H1 (cell line): ENCODE measurements around the gene CHRNG. TPM values are rescaled to one million over a fixed set of nuclear protein-coding genes. Genes with fewer than 3 reads are reported as not detected.

Experiments used
- CTCF ChIA-PET: fragments of 300-600 bp; sonication (Branson Sonifier 250); formaldehyde crosslinking; loops from one replicate; lab custom pipeline; 2021; ENCODE audit not compliant: partially characterized antibody; lab: Charles Lee
- POLR2A ChIA-PET: fragments of 300-600 bp; sonication (Branson Sonifier 250); formaldehyde crosslinking; loops from one replicate; lab custom pipeline; 2021; ENCODE audit warnings: inconsistent platforms; ENCODE audit not compliant: partially characterized antibody; lab: Charles Lee
- DNase-seq, 2 experiments: peaks; one replicate each; pipeline versions ENCODE4 v3.0.0 to v3.0.0-alpha.2; 2010 to 2022; ENCODE audit warnings: low spot score in 2 of 2, low read depth in 1 of 2, mixed read lengths in 1 of 2
- FAIRE-seq: peaks from 2 replicates; lab custom pipeline; 2011; peaks lifted over from hg19 to GRCh38; lab: Jason Lieb, UNC
- H2AFZ ChIP-seq: 2 replicates; pipeline ENCODE4 v1.8.1; 2012; ENCODE audit warnings: low read length, inconsistent platforms
- H2AK5ac ChIP-seq: 2 replicates; pipeline ENCODE4 v1.6.1; 2013; ENCODE audit warnings: low read depth, low read length
- H2BK120ac ChIP-seq: replicated peaks from 2 replicates; pipeline ENCODE3; 2013; ENCODE audit warnings: low read depth, low read length, inconsistent platforms
- H2BK12ac ChIP-seq: 2 replicates; pipeline ENCODE4 v1.6.1; 2013; ENCODE audit warnings: low read depth, low read length
- H2BK15ac ChIP-seq: 2 replicates; pipeline ENCODE4 v1.6.1; 2013; ENCODE audit warnings: low read length
- H2BK20ac ChIP-seq: 2 replicates; pipeline ENCODE4 v1.6.1; 2013; ENCODE audit warnings: low read length
- H2BK5ac ChIP-seq: 2 replicates; pipeline ENCODE4 v1.6.1; 2013; ENCODE audit warnings: low read depth, low read length
- H3K14ac ChIP-seq: 2 replicates; pipeline ENCODE4 v1.6.1; 2013; ENCODE audit warnings: inconsistent platforms; ENCODE audit not compliant: insufficient read length
- H3K18ac ChIP-seq: 2 replicates; pipeline ENCODE4 v1.6.1; 2013; ENCODE audit warnings: low read length; ENCODE audit errors: extremely low read depth
- H3K23ac ChIP-seq: 2 replicates; pipeline ENCODE4 v1.6.1; 2013; ENCODE audit warnings: inconsistent platforms; ENCODE audit not compliant: insufficient read length
- H3K23me2 ChIP-seq: 2 replicates; pipeline ENCODE4 v1.6.1; 2013; ENCODE audit warnings: low read depth, low read length
- H3K27ac ChIP-seq: 2 replicates; pipeline ENCODE4 v1.6.1; 2011; ENCODE audit warnings: low read depth, low read length, inconsistent platforms
- H3K27me3 ChIP-seq, 4 experiments: replicated peaks in 1 of 4; 1 replicate in 1 of 4; 2 replicates in 3 of 4; pipeline versions ENCODE4 v1.6.1 to v1.8.1; 2011 to 2013; ENCODE audit warnings: low read length in 3 of 4, mild to moderate bottlenecking in 3 of 4, inconsistent platforms in 2 of 4, mixed read lengths in 2 of 4, moderate library complexity in 1 of 4; ENCODE audit not compliant: control insufficient read depth in 3 of 4, insufficient read depth in 3 of 4; ENCODE audit errors: extremely low read depth in 1 of 4
- H3K36me3 ChIP-seq, 4 experiments: 2 replicates each; pipeline versions ENCODE4 v1.6.1 to v1.8.1; 2011 to 2013; ENCODE audit warnings: mild to moderate bottlenecking in 4 of 4, low read length in 3 of 4, moderate library complexity in 2 of 4, control low read depth in 1 of 4, inconsistent platforms in 1 of 4; ENCODE audit not compliant: insufficient read depth in 4 of 4, control insufficient read depth in 2 of 4
- H3K4ac ChIP-seq: replicated peaks from 2 replicates; pipeline ENCODE3; 2013; ENCODE audit warnings: low read length, low read depth, mixed read lengths, inconsistent platforms; ENCODE audit not compliant: insufficient read length
- H3K4me1 ChIP-seq, 4 experiments: replicated peaks in 1 of 4; 1 replicate in 1 of 4; 2 replicates in 3 of 4; pipeline versions ENCODE4 v1.6.1 to v1.8.1; 2011 to 2013; ENCODE audit warnings: low read length in 3 of 4, inconsistent platforms in 2 of 4, mixed read lengths in 1 of 4; ENCODE audit not compliant: insufficient read depth in 4 of 4, control insufficient read depth in 3 of 4
- H3K4me2 ChIP-seq, 2 experiments: 2 replicates each; pipeline versions ENCODE4 v1.6.1 to v1.8.1; 2011 to 2013; ENCODE audit warnings: low read depth in 2 of 2, low read length in 2 of 2, control low read depth in 1 of 2, inconsistent platforms in 1 of 2, mild to moderate bottlenecking in 1 of 2; ENCODE audit not compliant: insufficient read depth in 1 of 2
- H3K4me3 ChIP-seq, 4 experiments: fragments of 200-600, 300-600 bp in 1 of 4; sonication (generic), shearing (Covaris generic), sonication (Bioruptor Twin) in 1 of 4; 2 replicates each; pipeline versions ENCODE4 v1.5.1 to v1.8.1; 2011 to 2016; ENCODE audit warnings: low read length in 4 of 4, low read depth in 3 of 4, control low read depth in 2 of 4, inconsistent platforms in 2 of 4, mild to moderate bottlenecking in 2 of 4, mixed read lengths in 1 of 4, moderate library complexity in 1 of 4; ENCODE audit not compliant: insufficient read depth in 2 of 4; ENCODE audit errors: extremely low read depth in 1 of 4
- H3K56ac ChIP-seq: replicated peaks from 2 replicates; pipeline ENCODE3; 2013; ENCODE audit warnings: low read depth, mild to moderate bottlenecking, mixed read lengths, low read length, inconsistent platforms; ENCODE audit not compliant: insufficient read length
- H3K79me1 ChIP-seq: 2 replicates; pipeline ENCODE4 v1.6.1; 2013; ENCODE audit warnings: low read depth, low read length, control low read depth
- H3K79me2 ChIP-seq, 2 experiments: 2 replicates each; pipeline versions ENCODE4 v1.6.1 to v1.8.1; 2012 to 2013; ENCODE audit warnings: low read length in 2 of 2, mild to moderate bottlenecking in 2 of 2, inconsistent platforms in 1 of 2; ENCODE audit not compliant: insufficient read depth in 2 of 2, control insufficient read depth in 1 of 2
- H3K9ac ChIP-seq, 4 experiments: replicated peaks in 1 of 4; 1 replicate in 1 of 4; 2 replicates in 3 of 4; pipeline versions ENCODE4 v1.6.1 to v1.8.1; 2011 to 2013; ENCODE audit warnings: low read depth in 3 of 4, low read length in 3 of 4, control low read depth in 2 of 4, mild to moderate bottlenecking in 2 of 4, moderate library complexity in 2 of 4, inconsistent platforms in 1 of 4; ENCODE audit errors: extremely low read depth in 1 of 4
- H3K9me3 ChIP-seq, 2 experiments: 2 replicates each; pipeline versions ENCODE4 v1.6.1 to v1.8.1; 2012 to 2013; ENCODE audit warnings: mild to moderate bottlenecking in 2 of 2, moderate library complexity in 2 of 2, control low read depth in 1 of 2, inconsistent platforms in 1 of 2, low read depth in 1 of 2, low read length in 1 of 2, mixed read lengths in 1 of 2; ENCODE audit not compliant: insufficient read depth in 2 of 2
- H4K20me1 ChIP-seq, 2 experiments: replicated peaks in 1 of 2; 2 replicates each; pipeline versions ENCODE3 to v1.8.1; 2011 to 2013; ENCODE audit warnings: inconsistent platforms in 2 of 2, low read length in 2 of 2, mild to moderate bottlenecking in 1 of 2; ENCODE audit not compliant: insufficient read depth in 2 of 2, control insufficient read depth in 1 of 2
- H4K5ac ChIP-seq: 2 replicates; pipeline ENCODE4 v1.6.1; 2013; ENCODE audit warnings: low read length, low read depth, mixed read lengths, inconsistent platforms; ENCODE audit not compliant: insufficient read length
- H4K8ac ChIP-seq: 2 replicates; pipeline ENCODE4 v1.8.0; 2013; ENCODE audit warnings: mild to moderate bottlenecking, moderate library complexity, low read length, inconsistent platforms; ENCODE audit not compliant: insufficient read depth; ENCODE audit errors: extremely low read depth
- H4K91ac ChIP-seq: replicated peaks from 2 replicates; pipeline ENCODE3; 2013; ENCODE audit warnings: low read length, mixed read lengths, inconsistent platforms; ENCODE audit not compliant: insufficient read length
- RBBP5 ChIP-seq: IDR thresholded peaks from 2 replicates; pipeline ENCODE4 v1.7.1; 2012; ENCODE audit warnings: low read depth, mild to moderate bottlenecking, inconsistent platforms, low read length, moderate library complexity, borderline replicate concordance
- WGBS, 2 experiments: shearing (Covaris generic) in 1 of 2; methylation state at CpG; one replicate each; pipeline versions ENCODE4 v1.1.6 to v1.1.7; 2013 to 2015; ENCODE audit warnings: low lambda C conversion rate in 2 of 2, mixed read lengths in 2 of 2, inconsistent platforms in 1 of 2, low coverage in 1 of 2, missing lambda C conversion rate in 1 of 2; ENCODE audit not compliant: insufficient replicate concordance in 2 of 2, insufficient coverage in 1 of 2, insufficient read length in 1 of 2; ENCODE audit errors: extremely low coverage in 1 of 2, missing lambda C conversion rate in 1 of 2; 5-methylcytosine and 5-hydroxymethylcytosine counted together
- polyA plus RNA-seq, 7 experiments: library from polyadenylated mRNA; depleted of rRNA in 3 of 7; stranded (reverse) in 5 of 7; unstranded in 2 of 7; fragments of >200 nt in 5 of 7; fragments of 200-250 nt in 2 of 7; gene quantifications; 1 replicate in 5 of 7; 2 replicates in 1 of 7; 4 replicates in 1 of 7; pipeline versions ENCODE4 v1.2.1 to v1.2.3, GENCODE V29; 2011 to 2013; ENCODE audit warnings: missing spikeins in 2 of 7, mixed read lengths in 2 of 7
- total RNA-seq: library from RNA; stranded (reverse); fragmentation: NEBNext Ultra II Directional; extraction: Animal tissue kit (Norgen Biotek cat#: 25700); gene quantifications from 2 replicates; pipeline ENCODE4 v1.2.1, GENCODE V29; 2021
- TF ChIP-seq, protein P1 (sequence below), 3 experiments: IDR thresholded peaks; 1 replicate in 2 of 3; 2 replicates in 1 of 3; pipeline versions ENCODE4 v1.5.1 to v1.6.1; 2011; ENCODE audit warnings: low read length in 3 of 3, mild to moderate bottlenecking in 3 of 3, inconsistent platforms in 2 of 3, low read depth in 1 of 3, moderate library complexity in 1 of 3; ENCODE audit not compliant: insufficient read depth in 1 of 3; ENCODE audit errors: control extremely low read depth in 1 of 3

CHRNG gene
- total and polyA plus RNA-seq, 2 of the 8 experiments (the other 6 are each of a cell fraction or from before 2014, with no cell fraction given): 0.05 TPM; not detected in 1

DNA sequence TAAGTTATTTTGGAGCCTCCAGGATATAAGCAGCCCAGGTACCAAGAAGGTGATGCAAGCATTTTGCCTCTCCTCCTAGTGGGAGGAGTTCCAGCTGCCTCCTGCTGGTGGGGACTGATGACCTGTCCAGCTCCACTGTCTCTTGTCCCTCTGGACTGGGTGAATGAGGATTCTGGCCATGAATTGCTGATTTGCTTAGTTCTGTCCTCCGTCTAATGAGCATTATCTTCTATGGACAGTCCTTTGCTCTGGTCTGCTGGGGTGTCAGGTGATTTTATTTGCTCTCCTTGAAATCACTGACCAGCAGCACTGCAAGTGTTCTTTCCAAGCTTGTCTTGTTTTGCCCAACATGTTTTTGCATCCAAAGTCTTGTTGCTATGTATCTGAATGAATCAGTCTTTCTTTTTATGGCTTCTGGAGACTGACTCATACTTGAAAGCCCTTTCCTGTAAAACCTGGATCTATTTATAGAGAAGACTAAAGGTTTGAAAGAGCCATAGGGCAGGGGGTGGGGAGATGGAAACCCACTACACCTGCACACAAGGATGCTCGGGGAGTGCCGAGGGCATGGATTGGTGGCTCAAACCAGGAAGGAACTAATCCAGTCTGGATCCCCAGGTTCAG lies 53.4 kb downstream of the CHRNG start:
- Histone ChIP-seq H3K36me3 (no peaks in the 10 kb centered on the region), H3K23ac (no peak overlapping the region), H3K27me3 (no peaks in the 10 kb centered on the region), H2BK12ac (peak overlapping the region; percentile 50; the same call in 1 of the 2 replicates), H3K56ac (no peak overlapping the region), H3K4ac (no peak overlapping the region), H4K20me1 (no peaks in the 10 kb centered on the region), H3K9ac (no peak overlapping the region), H3K9me3 (no peaks in the 10 kb centered on the region), H3K79me2 (no peaks in the 10 kb centered on the region), H4K5ac (no peak overlapping the region), H2AFZ (no peak overlapping the region), H3K27ac (no peak overlapping the region), H3K79me1 (no peaks in the 10 kb centered on the region; the same call in 1 of the 2 replicates), H3K18ac (peak overlapping the region; percentile 60), H4K8ac (no peak overlapping the region), H2AK5ac (no peak overlapping the region), H2BK20ac (no peak overlapping the region), H3K14ac (no peak overlapping the region), H2BK15ac (0 out of 2 replicates have a peak overlapping the region, but pooled peaks have one; percentile 61), H3K4me1 (peaks cover 0 to 7% (median 0%) of the 10 kb centered on the region in 4 experiments; a peak in 2 of 7 replicates), H4K91ac (no peak overlapping the region), H3K23me2 (no peaks in the 10 kb centered on the region), H3K4me2 (no peak overlapping the region), H2BK120ac (no peak overlapping the region), H3K4me3 (no peak overlapping the region), H2BK5ac (no peak overlapping the region)
- TF ChIP-seq RBBP5: no peak
- TF ChIP-seq, protein P1, sequence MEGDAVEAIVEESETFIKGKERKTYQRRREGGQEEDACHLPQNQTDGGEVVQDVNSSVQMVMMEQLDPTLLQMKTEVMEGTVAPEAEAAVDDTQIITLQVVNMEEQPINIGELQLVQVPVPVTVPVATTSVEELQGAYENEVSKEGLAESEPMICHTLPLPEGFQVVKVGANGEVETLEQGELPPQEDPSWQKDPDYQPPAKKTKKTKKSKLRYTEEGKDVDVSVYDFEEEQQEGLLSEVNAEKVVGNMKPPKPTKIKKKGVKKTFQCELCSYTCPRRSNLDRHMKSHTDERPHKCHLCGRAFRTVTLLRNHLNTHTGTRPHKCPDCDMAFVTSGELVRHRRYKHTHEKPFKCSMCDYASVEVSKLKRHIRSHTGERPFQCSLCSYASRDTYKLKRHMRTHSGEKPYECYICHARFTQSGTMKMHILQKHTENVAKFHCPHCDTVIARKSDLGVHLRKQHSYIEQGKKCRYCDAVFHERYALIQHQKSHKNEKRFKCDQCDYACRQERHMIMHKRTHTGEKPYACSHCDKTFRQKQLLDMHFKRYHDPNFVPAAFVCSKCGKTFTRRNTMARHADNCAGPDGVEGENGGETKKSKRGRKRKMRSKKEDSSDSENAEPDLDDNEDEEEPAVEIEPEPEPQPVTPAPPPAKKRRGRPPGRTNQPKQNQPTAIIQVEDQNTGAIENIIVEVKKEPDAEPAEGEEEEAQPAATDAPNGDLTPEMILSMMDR (IDR thresholded peaks at IDR 0.05; ENCODE audit: control extremely low read depth in 1 of 3, insufficient read depth in 1 of 3, low read depth in 1 of 3, low read length in 3 of 3): peak in 1 of 3 experiments; percentile 12; a peak in 1 of 4 replicates
- DNase-seq: no peak
- FAIRE-seq: no peak
- ChIA-PET POLR2A (interaction anchor here (0.7 to 1.0 kb wide), 2 partner anchors 9 to 54 kb away, joined by 3 to 5 read pairs; no protein-coding TSS in a partner anchor), CTCF (interaction anchor here (0.9 to 3.0 kb wide), 7 partner anchors 12 to 84 kb away, joined by 3 to 15 read pairs (median 3); no protein-coding TSS in a partner anchor)
- WGBS, 2 experiments: 92% methylated on average over 3 of the region's 3 CpGs; no CpG with 5 or more reads in 1 of the 2 experiments
